ENCODE data around the gene KCNQ1.

KCNQ1 gene

DNA sequence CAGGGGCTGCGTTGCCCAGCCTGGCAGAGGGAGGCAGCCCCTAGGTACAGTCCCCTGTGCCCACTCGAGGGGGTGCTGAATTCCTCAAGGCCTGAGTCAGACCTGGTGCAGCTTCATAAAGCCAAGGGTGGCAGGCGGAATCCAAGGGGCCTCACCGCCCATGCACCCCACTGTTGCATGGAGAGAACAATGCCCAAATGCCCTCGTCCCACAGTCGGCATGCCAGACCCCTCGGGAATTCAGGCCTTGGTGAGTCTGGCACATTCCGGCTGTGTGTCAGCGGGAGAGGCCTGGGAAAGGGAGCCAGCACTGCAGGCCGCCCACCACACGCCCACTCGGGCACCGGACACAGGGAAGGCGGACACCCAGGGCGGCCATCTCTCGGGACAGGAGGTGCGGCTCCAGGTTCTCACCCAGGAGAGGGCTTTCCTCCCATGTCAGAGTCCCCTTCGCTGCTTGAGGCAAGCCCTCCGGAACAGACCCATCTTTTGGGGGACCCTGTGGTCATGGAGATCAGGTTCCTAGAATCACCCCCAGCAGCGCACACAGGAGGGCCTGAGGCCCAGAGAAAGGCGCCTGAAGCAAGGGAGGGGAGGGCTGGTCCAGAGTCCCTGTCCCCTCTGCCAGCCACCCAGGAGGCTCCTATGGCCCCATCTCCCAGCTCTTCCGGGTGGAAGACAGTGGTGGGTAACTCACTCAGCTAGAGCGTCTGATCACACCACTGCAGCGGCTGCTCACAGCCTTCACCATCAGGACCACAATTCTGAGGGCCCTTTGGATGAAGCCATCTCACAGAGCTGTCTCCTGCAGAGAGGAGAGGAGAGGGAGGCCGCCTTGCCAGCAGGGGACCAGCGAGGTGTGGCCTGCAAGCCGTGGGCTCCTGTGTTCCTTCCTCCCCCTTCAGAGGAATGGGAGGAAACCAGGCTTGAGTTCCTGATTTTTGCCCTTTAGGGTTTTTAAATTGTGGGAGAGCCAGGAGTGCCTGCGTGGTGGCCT is 286.6 kb downstream of the KCNQ1 start:
- H3K27me3 Mint-ChIP-seq = no peaks in the 10 kb centered on the region
- CTCF ChIA-PET = no interaction called here
- no peaks in the 10 kb centered on the region for H3K4me1 Mint-ChIP-seq
- no peaks in the 10 kb centered on the region for H3K9me3 Mint-ChIP-seq
- DNase-seq = no peak
- no peak overlapping the region for H3K4me3 Mint-ChIP-seq
- no peak overlapping the region for H3K27ac Mint-ChIP-seq
- H3K36me3 Mint-ChIP-seq = no peaks in the 10 kb centered on the region

DNA sequence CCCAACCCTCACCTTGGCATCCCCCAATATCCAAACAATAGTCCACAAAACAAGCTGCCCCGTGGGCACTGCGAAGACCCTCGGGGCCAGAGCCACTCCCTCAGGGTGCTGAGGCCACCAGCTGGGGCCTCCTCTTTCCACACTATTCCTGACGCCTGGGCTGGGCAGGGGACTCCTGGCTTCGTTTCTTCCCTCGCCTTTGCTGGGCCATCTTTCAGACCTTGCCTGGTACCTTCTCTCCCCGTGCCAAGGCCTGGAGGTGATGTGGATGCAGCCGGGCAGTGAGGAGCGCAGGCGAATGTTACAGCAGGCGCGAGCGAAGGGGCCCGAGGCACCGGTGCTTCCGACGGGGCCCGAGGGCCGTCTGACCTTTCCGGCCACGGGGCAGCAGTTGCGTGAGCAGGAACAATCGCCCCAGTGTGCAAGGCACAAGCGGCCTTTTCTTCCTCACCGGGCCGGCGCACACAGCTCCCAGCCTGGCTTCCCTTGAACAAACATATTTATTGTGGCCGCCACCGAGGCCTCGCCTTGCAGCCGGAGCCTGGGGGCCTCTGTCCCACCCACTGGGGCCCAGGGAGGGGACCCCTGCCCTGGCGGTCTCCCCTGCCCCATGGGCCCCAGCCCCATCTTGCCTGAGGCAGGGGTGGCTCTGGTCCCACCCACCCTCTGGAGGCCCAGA is 287.6 kb downstream of the KCNQ1 start:
- no peaks in the 10 kb centered on the region for H3K27me3 Mint-ChIP-seq
- H3K4me1 Mint-ChIP-seq = no peaks in the 10 kb centered on the region
- no peaks in the 10 kb centered on the region for H3K36me3 Mint-ChIP-seq
- no peaks in the 10 kb centered on the region for H3K9me3 Mint-ChIP-seq
- DNase-seq = no peak
- no peak overlapping the region for H3K4me3 Mint-ChIP-seq
- H3K27ac Mint-ChIP-seq = no peak overlapping the region
- CTCF ChIA-PET = no interaction called here

DNA sequence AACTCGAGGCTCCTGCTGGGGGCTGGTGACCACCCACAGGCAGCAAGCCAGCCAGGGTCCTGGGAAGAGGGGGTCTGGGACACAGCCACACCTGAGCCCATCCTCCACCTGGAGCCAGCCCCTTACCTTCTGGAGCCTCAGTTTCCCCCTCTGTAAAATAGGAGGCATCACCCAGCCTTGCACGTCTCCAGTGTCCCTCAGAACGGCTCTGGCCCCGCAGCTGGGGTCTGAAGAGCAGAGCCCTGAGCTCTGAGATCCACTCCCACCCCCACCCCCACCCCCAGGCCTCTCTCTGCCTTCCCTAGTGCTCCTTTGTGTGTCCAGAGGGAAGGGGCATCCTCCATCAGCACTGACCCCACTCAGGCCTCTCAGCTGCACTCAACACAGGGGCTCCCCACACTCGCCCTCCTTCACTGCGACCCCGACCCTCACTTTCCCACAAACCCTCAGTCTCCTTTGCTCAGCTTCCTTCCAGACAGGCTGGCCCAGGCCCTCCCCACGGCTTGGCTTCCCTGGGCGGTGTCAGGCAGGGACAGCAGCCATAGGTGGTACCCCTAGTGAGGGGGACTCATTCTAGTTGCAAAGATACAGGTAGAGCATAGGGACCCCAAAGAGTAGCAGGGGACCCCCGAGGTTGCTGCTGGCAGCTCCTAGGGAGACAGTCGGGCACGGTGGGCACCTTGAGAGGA is 288.3 kb downstream of the KCNQ1 start:
- Mint-ChIP-seq H3K36me3 (no peaks in the 10 kb centered on the region), H3K9me3 (no peaks in the 10 kb centered on the region), H3K4me1 (no peaks in the 10 kb centered on the region)

DNA sequence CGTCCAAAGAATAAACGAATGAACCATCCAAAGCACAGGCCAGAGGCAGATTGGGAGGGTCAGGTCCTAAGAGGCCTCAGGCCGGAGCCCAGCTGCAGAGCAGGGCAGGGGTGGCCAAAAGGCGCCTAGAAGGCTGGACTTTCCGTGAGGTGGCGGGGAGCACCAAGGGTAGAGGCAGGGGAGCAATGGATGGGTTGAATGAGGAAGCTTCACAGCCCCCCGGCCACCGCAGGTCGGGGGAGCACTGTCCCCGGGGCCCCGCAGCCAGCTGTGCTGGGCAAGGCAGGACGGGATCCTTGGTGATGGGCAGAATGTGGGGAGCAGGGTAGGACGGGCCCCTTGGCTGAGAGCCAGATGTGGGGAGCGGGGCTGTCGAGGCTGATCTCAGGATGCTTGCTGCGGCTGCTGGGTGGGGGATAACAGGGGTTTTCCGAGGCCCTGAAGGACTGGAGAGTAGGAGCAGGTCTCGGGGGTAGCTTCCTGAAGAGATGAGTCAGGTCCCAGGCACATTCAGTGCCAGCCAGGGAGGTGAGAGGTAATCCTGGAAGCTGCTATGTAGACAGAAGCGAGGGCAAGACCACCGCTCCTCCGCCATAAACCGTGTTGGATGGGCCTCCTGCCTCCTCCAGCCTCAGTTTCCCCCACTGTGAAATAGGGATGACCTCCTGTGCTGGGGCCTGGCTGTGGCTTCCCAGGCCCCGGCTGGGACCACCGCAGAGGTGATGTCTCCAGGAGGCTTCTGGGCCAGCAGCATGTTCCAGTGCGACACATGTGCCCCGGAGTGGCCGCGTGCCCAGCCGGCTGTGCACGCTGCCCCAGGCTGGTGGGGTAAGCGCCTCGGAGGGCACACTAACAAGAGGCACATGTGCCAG is 289.6 kb downstream of the KCNQ1 start:
- no peaks in the 10 kb centered on the region for H3K4me1 Mint-ChIP-seq
- H3K27me3 Mint-ChIP-seq = no peaks in the 10 kb centered on the region
- no peaks in the 10 kb centered on the region for H3K36me3 Mint-ChIP-seq
- no peak for DNase-seq
- H3K4me3 Mint-ChIP-seq = no peak overlapping the region
- CTCF ChIA-PET = no interaction called here
- no peak overlapping the region for H3K27ac Mint-ChIP-seq
- no peaks in the 10 kb centered on the region for H3K9me3 Mint-ChIP-seq

More for the DNA sequence above, 288.3 kb downstream of the KCNQ1 start:
- Mint-ChIP-seq H3K27me3 (no peaks in the 10 kb centered on the region), H3K27ac (no peak overlapping the region), H3K4me3 (no peak overlapping the region)
- CTCF ChIA-PET = no interaction called here
- DNase-seq = no peak

DNA sequence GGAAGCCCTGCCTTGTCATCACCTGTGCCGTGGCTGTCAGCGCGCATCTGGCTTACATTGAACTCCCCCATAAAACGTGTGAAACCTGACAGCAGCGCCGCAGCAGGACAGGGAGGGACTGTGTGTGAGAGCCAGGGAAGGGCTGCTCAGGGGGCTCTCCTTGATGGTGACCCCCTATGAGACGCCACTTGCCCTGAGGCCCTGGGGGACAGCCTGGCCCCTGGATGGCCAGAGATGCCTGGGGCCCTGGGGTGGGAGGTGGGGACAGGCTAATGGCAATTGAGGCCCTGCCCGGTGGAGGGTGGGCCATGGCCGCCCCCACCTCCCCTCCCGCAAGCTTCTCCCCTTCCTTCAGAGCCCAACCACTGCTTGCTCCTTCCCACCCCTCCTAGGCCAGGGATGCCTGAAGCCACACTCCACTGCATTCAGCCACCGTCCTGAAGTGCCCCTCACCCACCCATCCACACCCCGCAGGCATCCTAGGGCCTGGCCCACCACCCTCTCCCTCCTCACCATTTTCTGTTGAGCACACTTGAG is 290.3 kb downstream of the KCNQ1 start:
- H3K36me3 Mint-ChIP-seq = no peaks in the 10 kb centered on the region
- no peaks in the 10 kb centered on the region for H3K9me3 Mint-ChIP-seq
- no peaks in the 10 kb centered on the region for H3K4me1 Mint-ChIP-seq
- DNase-seq = no peak
- H3K27me3 Mint-ChIP-seq = no peaks in the 10 kb centered on the region
- H3K4me3 Mint-ChIP-seq = no peak overlapping the region
- no peak overlapping the region for H3K27ac Mint-ChIP-seq
- CTCF ChIA-PET = no interaction called here

DNA sequence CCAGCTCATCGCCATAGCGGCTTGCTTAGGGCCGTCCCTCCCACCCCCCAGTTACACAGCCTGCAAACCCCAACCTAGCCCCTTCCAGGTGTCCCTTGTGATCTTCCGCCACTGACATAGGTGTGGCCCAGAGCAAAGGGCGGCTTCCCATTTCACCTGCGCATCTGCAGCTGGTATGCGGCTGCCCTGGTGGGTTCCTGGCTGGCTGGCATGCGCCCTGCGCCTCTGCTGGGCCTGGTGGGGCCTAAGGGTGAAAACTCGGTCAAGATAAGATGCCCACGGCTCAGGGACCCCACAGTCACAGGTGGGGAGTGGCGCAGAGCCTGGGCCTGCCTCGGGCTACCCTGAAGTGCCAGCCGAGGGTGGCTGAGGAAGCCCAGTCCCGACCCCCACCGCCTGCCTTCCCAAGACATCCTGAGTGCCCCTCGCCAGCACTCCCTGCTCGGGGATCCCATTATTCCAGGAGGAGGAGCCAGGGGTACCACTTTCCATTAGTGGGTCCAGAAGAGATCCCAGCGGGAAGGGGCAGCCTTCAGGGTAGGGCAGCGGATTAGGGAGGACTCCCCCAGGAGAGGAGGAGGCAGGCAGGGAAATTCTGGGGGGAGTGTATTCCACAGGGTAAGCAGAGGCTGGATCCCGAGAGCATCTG is 291.9 kb downstream of the KCNQ1 start:
- no peaks in the 10 kb centered on the region for H3K27me3 Mint-ChIP-seq
- CTCF ChIA-PET = interaction anchor here (1.0 kb wide), 1 partner anchor 10 kb away, joined by 3 read pairs; no protein-coding TSS in a partner anchor
- no peak overlapping the region for H3K27ac Mint-ChIP-seq
- H3K36me3 Mint-ChIP-seq = no peaks in the 10 kb centered on the region
- no peaks in the 10 kb centered on the region for H3K9me3 Mint-ChIP-seq
- DNase-seq = no peak
- no peaks in the 10 kb centered on the region for H3K4me1 Mint-ChIP-seq
- H3K4me3 Mint-ChIP-seq = no peak overlapping the region

DNA sequence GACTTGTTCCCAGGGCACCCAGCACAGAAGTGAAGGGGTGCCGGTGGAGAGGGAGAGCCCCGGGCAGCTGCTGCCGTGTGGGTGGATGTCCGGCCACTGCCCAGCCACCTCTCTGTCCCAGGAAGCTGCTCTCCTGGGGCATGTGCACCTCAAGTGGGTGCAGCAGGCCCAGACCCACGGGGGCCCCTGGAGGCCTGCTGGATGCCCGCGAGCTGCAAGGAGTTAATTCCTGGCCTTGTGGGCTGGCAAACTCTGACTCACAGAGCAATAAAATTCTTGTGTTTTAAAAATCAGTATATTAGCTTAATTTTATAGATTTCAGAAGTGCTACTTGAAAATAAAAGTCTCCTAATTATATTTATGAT is 292.4 kb downstream of the KCNQ1 start:
- Mint-ChIP-seq H3K4me1 (no peaks in the 10 kb centered on the region), H3K27ac (no peak overlapping the region), H3K4me3 (no peak overlapping the region), H3K27me3 (no peaks in the 10 kb centered on the region), H3K36me3 (no peaks in the 10 kb centered on the region), H3K9me3 (no peaks in the 10 kb centered on the region)
- CTCF ChIA-PET = interaction anchor here (1.0 kb wide), 1 partner anchor 10 kb away, joined by 3 read pairs; no protein-coding TSS in a partner anchor
- DNase-seq = no peak

DNA sequence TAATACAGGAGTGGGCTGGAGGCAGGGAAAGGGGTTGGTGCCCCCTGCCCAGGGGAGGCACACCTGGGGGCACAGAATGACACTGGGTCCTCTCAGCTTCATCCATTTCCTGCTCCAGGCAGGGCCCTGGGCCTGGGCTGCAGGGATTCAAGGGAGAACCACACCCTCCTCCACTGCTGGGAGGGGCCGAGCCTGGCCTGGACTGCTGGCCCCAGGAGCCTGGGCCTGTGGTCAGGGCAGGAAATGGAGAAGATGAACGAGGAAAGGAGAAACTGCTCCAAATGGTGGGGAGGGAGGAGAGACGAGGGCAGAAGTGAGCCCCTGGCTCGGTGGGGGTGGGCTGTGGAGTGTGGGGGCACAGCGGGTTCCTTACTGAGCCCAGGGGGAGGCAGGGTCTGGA is 293.1 kb downstream of the KCNQ1 start:
- H3K4me1 Mint-ChIP-seq = no peaks in the 10 kb centered on the region
- CTCF ChIA-PET = interaction anchor here (1.0 kb wide), 1 partner anchor 11 kb away, joined by 3 read pairs; no protein-coding TSS in a partner anchor
- H3K9me3 Mint-ChIP-seq = no peaks in the 10 kb centered on the region
- H3K4me3 Mint-ChIP-seq = no peak overlapping the region
- no peaks in the 10 kb centered on the region for H3K27me3 Mint-ChIP-seq
- no peaks in the 10 kb centered on the region for H3K36me3 Mint-ChIP-seq
- H3K27ac Mint-ChIP-seq = no peak overlapping the region
- DNase-seq = no peak

DNA sequence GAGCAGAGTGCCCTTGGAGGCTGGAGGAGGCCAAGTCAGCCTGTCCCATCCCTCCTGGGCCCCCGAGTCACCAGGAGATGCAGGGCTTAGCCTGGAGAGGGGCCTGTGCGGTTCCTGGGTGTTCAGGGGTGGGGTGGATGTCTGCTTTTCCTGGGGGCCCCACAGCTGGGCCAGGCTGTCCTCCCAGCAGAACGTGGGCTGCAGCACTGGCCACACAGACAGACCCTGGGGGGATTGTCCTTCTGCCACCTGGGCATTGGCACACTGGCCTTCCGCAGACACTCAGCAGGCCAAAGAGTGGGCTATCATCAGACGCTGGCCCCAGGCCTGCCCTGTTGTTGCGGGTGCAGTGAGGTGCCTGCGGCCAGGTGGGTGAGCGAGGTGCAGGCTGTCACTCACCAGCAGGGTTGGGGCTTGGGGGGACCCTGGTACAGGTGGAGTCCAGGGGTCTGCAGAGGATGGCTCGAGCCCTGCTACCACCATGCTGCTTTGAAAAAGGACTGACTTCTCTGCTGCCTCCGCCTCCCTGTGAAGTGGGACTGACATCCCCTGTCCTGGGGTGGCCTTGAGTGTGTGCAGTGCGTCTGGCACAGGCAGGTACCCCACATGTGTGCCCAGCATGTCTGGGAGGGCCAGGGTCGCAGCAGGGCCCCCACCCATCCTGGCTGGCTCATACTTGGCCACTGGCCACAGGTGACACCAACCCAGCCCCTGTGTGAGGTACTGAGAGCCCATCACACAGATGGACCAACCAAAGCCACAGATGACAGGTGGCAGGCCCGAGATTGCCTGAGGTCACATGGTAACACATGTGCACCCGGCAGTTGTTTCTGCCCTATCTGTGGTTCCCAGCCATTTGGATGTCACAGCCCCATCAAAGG is 294.0 kb downstream of the KCNQ1 start:
- no peaks in the 10 kb centered on the region for H3K9me3 Mint-ChIP-seq
- no peak for DNase-seq
- no peak overlapping the region for H3K27ac Mint-ChIP-seq
- H3K4me3 Mint-ChIP-seq = no peak overlapping the region
- no peaks in the 10 kb centered on the region for H3K27me3 Mint-ChIP-seq
- H3K4me1 Mint-ChIP-seq = no peaks in the 10 kb centered on the region
- H3K36me3 Mint-ChIP-seq = no peaks in the 10 kb centered on the region
- CTCF ChIA-PET = no interaction called here

DNA sequence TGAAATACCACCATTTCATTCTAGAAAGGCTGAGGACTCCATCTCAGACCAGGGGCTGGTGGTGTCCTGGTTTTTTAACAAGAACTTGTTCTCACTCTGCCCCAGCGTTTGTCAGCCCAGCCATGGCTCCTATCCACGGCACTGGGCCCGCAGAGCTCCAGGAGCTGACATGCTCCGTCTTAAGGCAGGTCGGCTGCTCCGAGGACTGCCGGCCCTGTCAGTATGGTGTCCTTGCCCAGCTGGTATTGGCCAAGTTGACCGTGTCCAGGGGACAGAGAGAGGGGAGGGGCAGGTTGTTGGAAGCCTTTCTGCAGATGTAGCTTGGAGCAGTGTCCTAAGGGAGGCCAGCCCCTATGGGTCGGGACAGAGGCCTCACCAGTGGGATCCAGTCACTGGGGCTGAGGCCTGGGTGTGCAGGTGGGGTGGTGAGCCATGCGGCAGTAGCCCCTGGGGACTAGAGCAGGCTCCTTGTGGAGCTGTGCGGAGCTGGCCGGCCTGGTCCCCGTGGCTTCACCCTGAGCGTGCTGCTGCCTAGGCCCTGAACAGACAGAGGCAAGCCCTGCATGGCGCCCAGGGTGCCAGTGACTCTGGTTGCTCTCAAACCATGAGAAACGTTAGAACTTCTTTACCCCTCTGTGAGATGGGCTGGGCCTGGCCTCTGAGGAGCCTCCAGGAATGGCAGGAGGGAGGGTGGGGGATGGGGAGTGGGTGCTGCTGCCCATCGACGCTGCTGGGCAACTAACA is 294.9 kb downstream of the KCNQ1 start:
- Mint-ChIP-seq H3K4me3 (no peak overlapping the region), H3K27ac (no peak overlapping the region), H3K27me3 (no peaks in the 10 kb centered on the region), H3K4me1 (no peaks in the 10 kb centered on the region), H3K36me3 (no peaks in the 10 kb centered on the region), H3K9me3 (no peaks in the 10 kb centered on the region)
- CTCF ChIA-PET = no interaction called here
- no peak for DNase-seq

DNA sequence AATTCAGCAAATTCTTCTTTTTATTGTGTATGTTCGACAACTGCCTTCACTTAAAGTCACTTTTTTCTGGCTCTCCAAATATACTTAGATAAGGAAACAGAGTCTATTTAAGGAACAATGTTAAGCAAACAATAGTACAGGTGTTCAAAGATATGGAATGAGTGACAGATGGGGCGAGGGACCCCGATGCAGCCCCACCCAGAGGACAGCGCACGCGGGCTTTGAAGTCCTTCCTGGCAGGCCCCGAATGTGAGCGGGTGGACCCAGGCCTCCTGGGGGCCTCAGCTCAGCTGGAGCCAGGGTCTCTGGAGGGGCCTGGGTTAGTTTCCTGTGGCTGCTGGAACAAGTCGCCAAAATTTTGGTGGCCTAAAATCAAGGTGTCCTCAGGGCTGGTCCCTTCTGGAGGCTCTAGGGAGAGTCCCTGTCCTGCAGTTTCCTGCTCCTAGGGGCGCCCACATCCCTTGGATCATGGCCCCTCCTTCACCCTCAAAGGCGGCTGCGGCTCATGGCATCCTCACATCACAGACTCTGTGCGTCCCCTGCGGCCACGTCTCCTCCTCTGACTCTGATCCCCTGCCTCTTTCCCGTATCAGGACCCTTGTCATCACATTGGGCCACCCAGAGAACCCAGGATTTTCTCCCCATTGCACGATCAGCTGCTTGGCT is 295.6 kb downstream of the KCNQ1 start:
- H3K9me3 Mint-ChIP-seq = no peaks in the 10 kb centered on the region
- no peak for DNase-seq
- no peak overlapping the region for H3K27ac Mint-ChIP-seq
- H3K36me3 Mint-ChIP-seq = no peaks in the 10 kb centered on the region
- CTCF ChIA-PET = no interaction called here
- no peak overlapping the region for H3K4me3 Mint-ChIP-seq
- no peaks in the 10 kb centered on the region for H3K27me3 Mint-ChIP-seq
- no peaks in the 10 kb centered on the region for H3K4me1 Mint-ChIP-seq

DNA sequence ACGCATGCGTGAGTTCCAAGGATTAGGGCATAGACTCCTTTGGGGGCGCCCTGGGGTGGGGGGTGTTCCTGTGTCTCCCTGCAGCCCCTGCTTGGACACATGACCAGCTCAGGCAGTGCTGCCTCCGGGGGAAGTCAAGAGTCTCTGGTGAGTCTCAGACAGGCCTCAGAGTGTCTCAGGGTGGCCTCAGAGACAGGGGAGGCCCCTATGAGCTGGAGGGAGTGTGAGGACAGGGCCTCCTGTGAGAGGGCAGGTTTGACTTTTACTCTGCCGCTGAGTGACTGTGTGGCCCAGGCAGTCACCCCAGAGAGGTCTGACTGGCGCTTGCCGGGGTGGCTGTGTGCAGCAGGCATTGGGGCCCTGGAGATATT is 296.2 kb downstream of the KCNQ1 start:
- Mint-ChIP-seq H3K4me1 (no peaks in the 10 kb centered on the region), H3K27me3 (no peaks in the 10 kb centered on the region), H3K27ac (no peak overlapping the region), H3K4me3 (no peak overlapping the region), H3K36me3 (no peaks in the 10 kb centered on the region), H3K9me3 (no peaks in the 10 kb centered on the region)
- CTCF ChIA-PET = no interaction called here
- DNase-seq = no peak

All from activated naive CD4-positive, alpha-beta T cell treated with anti-CD3 and anti-CD28 coated beads, Interleukin-2, amount 10 ng/mL, durations not matched to agents 7 days and 5 days (primary cell).